H1 (cell line): Measurements from ENCODE around the gene ABCF2. TPM values are rescaled to one million over a fixed set of nuclear protein-coding genes. Genes with fewer than 3 reads are reported as not detected.

Experiments used
- ASH2L ChIP-seq: fragments of 200-600, 300-600 bp; sonication (generic); IDR thresholded peaks from one replicate; pipeline ENCODE4 v1.7.1; 2017; ENCODE audit warnings: low read length
- EZH2 ChIP-seq: fragments of 200-600 bp; sonication (generic); IDR thresholded peaks from 2 replicates; pipeline ENCODE4 v1.7.1; 2012; ENCODE audit warnings: low read depth, mild to moderate bottlenecking, moderate library complexity, low read length, inconsistent platforms; ENCODE audit not compliant: severe bottlenecking
- JUN ChIP-seq: IDR thresholded peaks from 2 replicates; pipeline ENCODE4 v1.6.1; 2011; ENCODE audit warnings: low read depth, mild to moderate bottlenecking, improper control_type of control experiment, low read length
- KDM1A ChIP-seq: fragments of 200-600, 300-600 bp; sonication (generic); IDR thresholded peaks from 2 replicates; pipeline ENCODE4 v1.7.1; 2016; ENCODE audit warnings: mild to moderate bottlenecking, low read length, borderline replicate concordance
- SP1 ChIP-seq: IDR thresholded peaks from 2 replicates; pipeline ENCODE4 v1.6.1; 2011; ENCODE audit warnings: low read depth, low read length
- YY1 ChIP-seq: IDR thresholded peaks from 2 replicates; pipeline ENCODE4 v1.6.1; 2011; ENCODE audit warnings: low read depth, mild to moderate bottlenecking, low read length
- ZNF274 ChIP-seq: IDR thresholded peaks from 2 replicates; pipeline ENCODE4 v1.7.0; 2012; ENCODE audit warnings: low read length, borderline replicate concordance; ENCODE audit errors: extremely low read depth
- polyA plus RNA-seq, 7 experiments: library from polyadenylated mRNA; depleted of rRNA in 3 of 7; stranded (reverse) in 5 of 7; unstranded in 2 of 7; fragments of >200 nt in 5 of 7; fragments of 200-250 nt in 2 of 7; gene quantifications; 1 replicate in 5 of 7; 2 replicates in 1 of 7; 4 replicates in 1 of 7; pipeline versions ENCODE4 v1.2.1 to v1.2.3, GENCODE V29; 2011 to 2013; ENCODE audit warnings: missing spikeins in 2 of 7, mixed read lengths in 2 of 7
- total RNA-seq: library from RNA; stranded (reverse); fragmentation: NEBNext Ultra II Directional; extraction: Animal tissue kit (Norgen Biotek cat#: 25700); gene quantifications from 2 replicates; pipeline ENCODE4 v1.2.1, GENCODE V29; 2021

The ABCF2 gene
- total and polyA plus RNA-seq, 2 of the 8 experiments (the other 6 are each of a cell fraction or from before 2014, with no cell fraction given), result 28.0 to 55.0 TPM

- TF ChIP-seq ZNF274 (no peak), JUN (no peak), ASH2L (no peak), EZH2 (no peak), YY1 (no peak), SP1 (no peak), KDM1A (no peak)
These were observed 33.5 kb upstream of the ABCF2 start (continued) for GRCh38 chr7:151260471-151260870.
